GM19099 (cell line): ENCODE measurements around the gene GRAMD1A.

Source experiments
- POLR2A ChIP-seq: IDR thresholded peaks from 3 replicates; pipeline ENCODE4 v1.6.1; 2011; ENCODE audit warnings: low read depth; ENCODE audit not compliant: insufficient read length; ENCODE audit errors: extremely low read depth

GRAMD1A gene

GRCh38 chr19:35011091-35011689 is 11.1 kb downstream of the GRAMD1A start:
- no peak for TF ChIP-seq POLR2A

- no peak for TF ChIP-seq POLR2A
These were observed 11.9 kb downstream of the GRAMD1A start for GRCh38 chr19:35011737-35012682.

- TF ChIP-seq POLR2A = no peak
These were observed 13.1 kb downstream of the GRAMD1A start for GRCh38 chr19:35013041-35013819.

GRCh38 chr19:35013820-35014754 is 14.0 kb downstream of the GRAMD1A start:
- TF ChIP-seq POLR2A = no peak

GRCh38 chr19:35015270-35015953 is 15.3 kb downstream of the GRAMD1A start:
- TF ChIP-seq POLR2A = no peak

GRCh38 chr19:35015954-35016351 is 15.8 kb downstream of the GRAMD1A start:
- TF ChIP-seq POLR2A = no peak

- TF ChIP-seq POLR2A = no peak
These were observed 17.4 kb downstream of the GRAMD1A start for GRCh38 chr19:35017507-35017906.

- no peak for TF ChIP-seq POLR2A
These were observed 18.3 kb downstream of the GRAMD1A start for GRCh38 chr19:35018379-35018778.

- TF ChIP-seq POLR2A = no peak
These were observed 19.0 kb downstream of the GRAMD1A start for GRCh38 chr19:35019144-35019543.

GRCh38 chr19:35021016-35021415 is 20.9 kb downstream of the GRAMD1A start:
- no peak for TF ChIP-seq POLR2A

- no peak for TF ChIP-seq POLR2A
These were observed 21.5 kb downstream of the GRAMD1A start for GRCh38 chr19:35021596-35021995.

- TF ChIP-seq POLR2A = no peak
These were observed 22.3 kb downstream of the GRAMD1A start for GRCh38 chr19:35022460-35022859.

- no peak for TF ChIP-seq POLR2A
These were observed 23.3 kb downstream of the GRAMD1A start for GRCh38 chr19:35023428-35023827.

- TF ChIP-seq POLR2A = no peak
These were observed 24.0 kb downstream of the GRAMD1A start for GRCh38 chr19:35024095-35024494.
